Pancreas (tissue), 10 donors: ENCODE results near the gene TRPM8. TPM values are rescaled to one million over a fixed set of nuclear protein-coding genes. Genes with fewer than 3 reads are reported as not detected.
"Not testable (repeated sequence)": the region's sequence is repeated elsewhere in the genome, so short reads cannot be mapped to it uniquely, and the experiment has no call there.

Experiments used
- ATAC-seq, 4 donors: fragments of 200-7000 bp; cut with Tn5 transposase; one replicate each; pipeline versions ENCODE4 v1.8.0 to v1.9.1; 2020; ENCODE audit warnings: mild to moderate bottlenecking in 4 of 4, moderate library complexity in 4 of 4
- DNase-seq, 6 donors: peaks; one replicate each; pipeline ENCODE4 v3.0.0-alpha.2; 2020
- FAIRE-seq: peaks from 2 replicates; lab custom pipeline; 2012; peaks lifted over from hg19 to GRCh38; lab: Jason Lieb, UNC
- H3K27ac ChIP-seq, 4 donors: fragments of 200-600 bp; sonication (generic); 1 replicate in 3 of 4; 2 replicates in 1 of 4; pipeline versions ENCODE4 v1.5.0 to v1.8.0; 2020
- H3K27me3 ChIP-seq, 4 donors: fragments of 200-600 bp; one replicate each; pipeline ENCODE4 v1.8.0; 2021
- H3K36me3 ChIP-seq, 3 donors: fragments of 200-600 bp; sonication (generic) in 1 of 3; one replicate each; pipeline versions ENCODE4 v1.5.0 to v1.8.0; 2020 to 2021
- H3K4me1 ChIP-seq, 3 donors: fragments of 200-600 bp; one replicate each; pipeline ENCODE4 v1.8.0; 2021
- H3K4me3 ChIP-seq, 4 donors: fragments of 200-600 bp; sonication (generic) in 2 of 4; one replicate each; pipeline versions ENCODE4 v1.5.0 to v1.8.0; 2020 to 2021
- H3K9me3 ChIP-seq, 4 donors: fragments of 200-600 bp; one replicate each; pipeline ENCODE4 v1.8.0; 2021
- WGBS, 2 donors: extraction: QIAGEN DNeasy Blood & Tissue Kit; methylation state at CpG; one replicate each; pipeline ENCODE4 v1.1.7; 2013; 5-methylcytosine and 5-hydroxymethylcytosine counted together
- intact Hi-C, 3 donors: fragments of 100-400 bp; cut with DNase I; formaldehyde crosslinking; loops; one replicate each; pipeline versions ENCODE4 v1.11.1 to v1.14.2; 2022
- polyA plus RNA-seq, 2 donors: library from polyadenylated mRNA; stranded (reverse); fragments of 200-250 nt; gene quantifications; one replicate each; pipeline ENCODE4 v1.2.3, GENCODE V29; 2013
- total RNA-seq, 6 donors: library from RNA; stranded (reverse); fragmentation: NEBNext Ultra II Directional in 4 of 6; extraction: Animal tissue kit (Norgen Biotek cat#: 25700) in 4 of 6; gene quantifications; one replicate each; pipeline versions ENCODE4 v1.2.1 to v1.2.4, GENCODE V29; 2021 to 2023
- TF ChIP-seq, protein P1 (sequence below), 4 donors: fragments of 200-600 bp; sonication (generic) in 3 of 4; IDR thresholded peaks; one replicate each; pipeline versions ENCODE4 v1.5.0 to v1.8.0; 2021; ENCODE audit warnings: antibody characterized with exemption in 4 of 4
- donor health status: healthy with polysubstance abuse.
- donor health status: DM: no; HTN: no; CAD: no; lungs with moderate emphysema.
- donor health status: DM: no; HTN: no; CAD: no.
- donor health status: control.
- donor health status: control.
- donor health status: Bipolar disorder and iron deficiency.
- donor health status: DM: yes; HTN: yes; CAD: no.
- donor health status: DM: no; HTN: no; CAD: no.
- donor health status: DM: no; HTN: no; CAD: no.
- donor health status: DM: yes; HTN: yes; CAD: no.

TRPM8 gene
- total and polyA plus RNA-seq, 8 donors = 0.08 to 1.00 (median 0.23) TPM; not detected in 1

DNA sequence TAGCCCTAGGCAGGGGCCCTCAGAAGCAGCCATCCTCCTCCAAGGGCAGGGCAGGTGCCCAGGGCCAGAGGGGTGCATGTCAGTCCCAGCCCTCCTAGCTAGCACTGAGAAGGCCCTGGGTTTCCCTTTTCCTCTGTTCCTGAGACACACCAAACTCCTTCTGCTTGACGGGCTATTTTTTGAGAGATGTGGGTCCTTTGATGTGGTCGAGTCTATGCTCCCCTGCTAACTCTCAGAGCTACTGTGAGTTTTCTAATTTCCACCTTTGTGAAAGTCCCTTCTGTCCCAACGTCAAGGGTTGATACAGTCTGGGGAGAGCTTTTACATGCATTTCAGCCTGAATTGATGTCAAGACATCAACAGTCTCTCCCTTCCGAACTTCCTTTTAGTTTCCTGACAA lies 51.4 kb downstream of the TRPM8 start:
- Histone ChIP-seq H3K4me1 (no peaks in the 10 kb centered on the region), H3K36me3 (no peaks in the 10 kb centered on the region), H3K27me3 (no peaks in the 10 kb centered on the region), H3K27ac (no peak overlapping the region), H3K4me3 (no peak overlapping the region), H3K9me3 (no peaks in the 10 kb centered on the region)
- DNase-seq (no peak), ATAC-seq (no peak), FAIRE-seq (no peak)
- intact Hi-C loops = no loop called here
- TF ChIP-seq, protein P1, sequence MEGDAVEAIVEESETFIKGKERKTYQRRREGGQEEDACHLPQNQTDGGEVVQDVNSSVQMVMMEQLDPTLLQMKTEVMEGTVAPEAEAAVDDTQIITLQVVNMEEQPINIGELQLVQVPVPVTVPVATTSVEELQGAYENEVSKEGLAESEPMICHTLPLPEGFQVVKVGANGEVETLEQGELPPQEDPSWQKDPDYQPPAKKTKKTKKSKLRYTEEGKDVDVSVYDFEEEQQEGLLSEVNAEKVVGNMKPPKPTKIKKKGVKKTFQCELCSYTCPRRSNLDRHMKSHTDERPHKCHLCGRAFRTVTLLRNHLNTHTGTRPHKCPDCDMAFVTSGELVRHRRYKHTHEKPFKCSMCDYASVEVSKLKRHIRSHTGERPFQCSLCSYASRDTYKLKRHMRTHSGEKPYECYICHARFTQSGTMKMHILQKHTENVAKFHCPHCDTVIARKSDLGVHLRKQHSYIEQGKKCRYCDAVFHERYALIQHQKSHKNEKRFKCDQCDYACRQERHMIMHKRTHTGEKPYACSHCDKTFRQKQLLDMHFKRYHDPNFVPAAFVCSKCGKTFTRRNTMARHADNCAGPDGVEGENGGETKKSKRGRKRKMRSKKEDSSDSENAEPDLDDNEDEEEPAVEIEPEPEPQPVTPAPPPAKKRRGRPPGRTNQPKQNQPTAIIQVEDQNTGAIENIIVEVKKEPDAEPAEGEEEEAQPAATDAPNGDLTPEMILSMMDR (IDR thresholded peaks at IDR 0.05) = no peak
- 59 to 69% methylated on average over 4 of the region's 4 CpGs for WGBS, 2 donors

DNA sequence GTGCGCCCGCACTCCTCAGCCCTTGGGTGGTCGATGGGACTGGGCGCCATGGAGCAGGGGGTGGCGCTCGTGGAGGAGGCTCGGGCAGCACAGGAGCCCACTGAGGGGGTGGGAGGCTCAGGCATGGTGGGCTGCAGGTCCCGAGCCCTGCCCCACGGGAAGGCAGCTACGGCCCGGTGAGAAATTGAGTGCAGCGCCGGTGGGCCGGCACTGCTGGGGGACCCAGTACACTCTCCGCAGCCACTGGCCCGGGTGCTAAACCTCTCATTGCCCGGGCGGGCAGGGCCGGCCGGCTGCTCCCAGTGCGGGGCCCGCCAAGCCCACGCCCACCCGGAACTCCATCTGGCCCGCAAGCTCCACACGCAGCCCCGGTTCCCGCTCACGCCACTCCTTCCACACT lies 55.3 kb downstream of the TRPM8 start:
- H3K4me3 ChIP-seq, DNase-seq, ATAC-seq, FAIRE-seq, H3K9me3 ChIP-seq, H3K27ac ChIP-seq, H3K36me3 ChIP-seq, H3K27me3 ChIP-seq: not testable (repeated sequence)
- peaks cover 0 to 28% (median 0%) of the 10 kb centered on the region in 3 donors for H3K4me1 ChIP-seq
- intact Hi-C loops = loop anchor here in 1 of 3 donors (10.0 kb wide), 1 partner anchor 572 kb away; no protein-coding TSS in a partner anchor
- 93% methylated on average over 29 of the region's 29 CpGs for WGBS, 2 donors

DNA sequence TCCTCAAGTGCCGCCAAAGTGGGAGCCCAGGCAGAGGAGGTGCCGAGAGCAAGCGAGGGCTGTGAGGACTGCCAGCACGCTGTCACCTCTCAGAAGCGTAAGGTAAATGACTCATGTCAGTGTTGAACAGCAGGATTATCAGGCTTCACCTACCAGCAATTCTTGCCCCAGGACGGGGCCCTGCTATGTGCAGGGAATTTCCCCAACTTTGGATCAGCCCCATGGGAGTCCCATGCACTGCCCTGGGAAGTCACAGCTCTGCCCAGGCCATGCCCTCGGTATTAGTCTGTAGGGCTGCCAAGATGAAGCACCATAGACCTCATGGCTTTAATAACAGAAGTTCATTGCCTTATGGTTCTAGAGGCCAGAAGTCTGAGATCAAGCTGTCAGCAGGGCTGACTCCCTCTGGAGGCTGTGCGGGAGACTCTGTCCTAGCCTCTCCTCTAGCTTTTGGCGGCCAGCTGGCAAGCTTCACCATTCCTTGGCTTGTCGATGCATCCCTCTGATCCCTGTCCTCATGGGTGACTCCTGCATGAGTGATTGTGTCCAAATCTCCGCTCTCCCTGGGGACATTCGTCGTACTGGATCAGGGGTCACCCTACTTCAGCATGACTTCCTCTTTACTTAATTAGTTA lies 55.9 kb downstream of the TRPM8 start:
- peak overlapping the region in 2 of 4 donors; percentile 70 to 72 for H3K27ac ChIP-seq
- ATAC-seq = peak in 1 of 4 donors; percentile 15
- intact Hi-C loops = loop anchor here in 1 of 3 donors (10.0 kb wide), 1 partner anchor 572 kb away; no protein-coding TSS in a partner anchor
- peaks cover 0 to 29% (median 0%) of the 10 kb centered on the region in 3 donors for H3K4me1 ChIP-seq
- TF ChIP-seq, protein P1 (IDR thresholded peaks at IDR 0.05) = no peak
- H3K36me3 ChIP-seq = no peaks in the 10 kb centered on the region
- no peaks in the 10 kb centered on the region for H3K9me3 ChIP-seq
- no peak for DNase-seq
- no peaks in the 10 kb centered on the region for H3K27me3 ChIP-seq
- FAIRE-seq = no peak
- WGBS, 2 donors = 82 to 86% methylated on average over 12 to 13 of the region's 13 CpGs
- no peak overlapping the region for H3K4me3 ChIP-seq

DNA sequence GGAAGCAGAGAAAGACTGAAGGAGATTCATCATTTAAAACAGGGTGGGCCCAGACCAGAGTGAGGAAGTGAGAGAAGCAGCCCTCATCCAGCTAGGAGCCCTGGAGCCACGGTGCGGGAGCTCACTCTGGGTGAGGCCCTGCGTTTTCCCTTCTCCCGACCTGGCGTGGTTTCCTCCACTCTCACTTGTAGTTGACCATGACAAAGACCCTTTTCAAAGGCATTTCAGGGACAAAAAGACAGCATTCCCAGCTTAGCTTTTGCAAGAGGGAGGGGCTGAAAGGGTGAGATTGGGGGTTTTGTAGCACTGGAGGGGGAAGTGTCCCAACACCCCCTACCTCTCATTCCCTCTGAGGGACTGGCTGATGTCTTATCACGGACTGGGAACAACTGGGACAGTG lies 56.6 kb downstream of the TRPM8 start:
- DNase-seq (no peak), ATAC-seq (peak in 1 of 4 donors; percentile 14), FAIRE-seq (no peak)
- 75 to 82% methylated on average over 6 of the region's 6 CpGs for WGBS, 2 donors
- Histone ChIP-seq H3K36me3 (no peaks in the 10 kb centered on the region), H3K27ac (peak overlapping the region in 2 of 4 donors; percentile 70 to 72), H3K27me3 (no peaks in the 10 kb centered on the region), H3K9me3 (no peaks in the 10 kb centered on the region), H3K4me3 (no peak overlapping the region), H3K4me1 (peaks cover 0 to 29% (median 0%) of the 10 kb centered on the region in 3 donors)
- intact Hi-C loops = loop anchor here in 1 of 3 donors (10.0 kb wide), 1 partner anchor 571 kb away; no protein-coding TSS in a partner anchor
- TF ChIP-seq, protein P1 (IDR thresholded peaks at IDR 0.05) = no peak

DNA sequence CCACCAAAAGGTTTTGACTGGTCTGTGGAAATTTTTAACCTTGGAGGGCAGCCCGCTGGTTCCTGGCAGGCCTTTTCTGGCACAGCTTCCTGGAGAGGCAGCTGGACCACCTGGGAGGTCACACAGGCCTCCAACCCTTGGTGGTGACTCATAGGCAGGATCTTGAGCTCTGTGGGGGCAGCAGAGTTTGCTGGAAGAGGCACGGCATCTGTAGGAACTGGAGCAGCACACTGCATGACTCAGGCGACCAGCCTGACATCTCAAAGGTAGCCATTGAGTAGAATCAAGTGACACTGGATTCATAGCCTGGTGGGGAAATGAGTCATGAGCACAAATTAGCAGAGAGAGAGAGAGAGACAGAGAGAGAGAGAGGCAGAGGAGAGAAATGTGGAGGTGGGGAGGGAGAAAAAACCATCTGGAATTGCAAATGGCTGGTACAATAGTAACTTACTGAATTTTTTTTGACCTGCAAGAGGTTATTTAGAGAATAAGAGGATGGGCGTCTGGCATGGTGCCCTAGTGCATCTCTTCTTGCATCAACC lies 57.4 kb downstream of the TRPM8 start:
- Histone ChIP-seq H3K27ac (peak overlapping the region in 2 of 4 donors; percentile 70 to 72), H3K27me3 (no peaks in the 10 kb centered on the region), H3K4me3 (no peak overlapping the region), H3K4me1 (peaks cover 0 to 29% (median 0%) of the 10 kb centered on the region in 3 donors), H3K9me3 (no peaks in the 10 kb centered on the region), H3K36me3 (no peaks in the 10 kb centered on the region)
- TF ChIP-seq, protein P1 (IDR thresholded peaks at IDR 0.05) = no peak
- DNase-seq (peak in 5 of 6 donors; percentile 68 to 85 (median 80)), ATAC-seq (peak; percentile 72 to 94 (median 86)), FAIRE-seq (no peak)
- 26 to 31% methylated on average over 4 of the region's 4 CpGs for WGBS, 2 donors
- intact Hi-C loops = loop anchor here in 1 of 3 donors (10.0 kb wide), 1 partner anchor 570 kb away; no protein-coding TSS in a partner anchor
